K562 (cell line): ENCODE data around the gene NT5C1A. TPM values are rescaled to one million over a fixed set of nuclear protein-coding genes. Genes with fewer than 3 reads are reported as not detected.

Experiments used
- ATAC-seq: fragments of 200-7000 bp; cut with Tn5 transposase; 3 replicates; pipeline ENCODE4 v1.9.1; 2020; ENCODE audit warnings: moderate library complexity
- BruUV-seq: library from RNA; stranded (reverse); fragments of 400-500 nt; replicated peaks from 2 replicates; lab custom pipeline; 2021; lab: Mats Ljungman, UMichigan
- CTCF ChIA-PET: fragments of 300-600 bp; formaldehyde crosslinking; extraction: SDS; loops from one replicate; lab custom pipeline; 2021; ENCODE audit warnings: low intra/inter-chr PET ratio; lab: Yijun Ruan, JAX
- POLR2A ChIA-PET: fragments of 300-600, 350-650 bp; sonication (Branson Sonifier 250); formaldehyde crosslinking; extraction: SDS; loops from one replicate; lab custom pipeline; 2021; ENCODE audit warnings: antibody characterized with exemption, inconsistent platforms; lab: Yijun Ruan, JAX
- DNase-seq, 4 experiments: peaks; one replicate each; pipeline versions ENCODE4 v3.0.0 to v3.0.0-alpha.2; 2011 to 2018; ENCODE audit warnings: low spot score in 3 of 4, mixed read lengths in 3 of 4; ENCODE audit errors: extremely low read depth in 1 of 4
- FAIRE-seq: peaks from 2 replicates; lab custom pipeline; 2011; peaks lifted over from hg19 to GRCh38; lab: Jason Lieb, UNC
- H2AFZ ChIP-seq: 2 replicates; pipeline ENCODE4 v1.6.0; 2011; ENCODE audit warnings: low read depth, low read length, control low read depth, inconsistent platforms
- H3K27ac ChIP-seq: fragments of 200-600 bp; 3 replicates; pipeline ENCODE4 v1.8.0; 2011; ENCODE audit warnings: low read depth, mild to moderate bottlenecking, control low read depth, inconsistent platforms, low read length, moderate library complexity, mixed read lengths; ENCODE audit errors: extremely low read depth
- H3K27me3 ChIP-seq, 2 experiments: fragments of 300-600 bp in 1 of 2; 2 replicates in 1 of 2; 3 replicates in 1 of 2; pipeline versions ENCODE4 v1.6.0 to v1.8.0; 2011; ENCODE audit warnings: inconsistent platforms in 2 of 2, low read length in 2 of 2, mild to moderate bottlenecking in 1 of 2, mixed read lengths in 1 of 2, moderate library complexity in 1 of 2; ENCODE audit not compliant: control insufficient read depth in 2 of 2, insufficient read depth in 2 of 2
- H3K36me3 ChIP-seq: fragments of 300-600 bp; 3 replicates; pipeline ENCODE4 v1.8.0; 2011; ENCODE audit warnings: mild to moderate bottlenecking, low read length, inconsistent platforms; ENCODE audit not compliant: control insufficient read depth, insufficient read depth
- H3K4me1 ChIP-seq, 2 experiments: fragments of 200-600 bp in 1 of 2; replicated peaks in 1 of 2; 2 replicates in 1 of 2; 3 replicates in 1 of 2; pipeline versions ENCODE4 v1.5.1 to v1.8.0; 2011; ENCODE audit warnings: inconsistent platforms in 2 of 2, low read length in 2 of 2, mild to moderate bottlenecking in 1 of 2, mixed read lengths in 1 of 2, moderate library complexity in 1 of 2; ENCODE audit not compliant: control insufficient read depth in 2 of 2, insufficient read depth in 2 of 2
- H3K4me2 ChIP-seq: 2 replicates; pipeline ENCODE4 v1.6.1; 2011; ENCODE audit warnings: low read length, control low read depth, inconsistent platforms, mixed read lengths; ENCODE audit not compliant: insufficient read depth
- H3K4me3 ChIP-seq: fragments of 200-600 bp; sonication (generic), shearing (Covaris generic); 2 replicates; pipeline ENCODE4 v1.5.1; 2016; ENCODE audit warnings: control low read depth, inconsistent platforms
- H3K79me2 ChIP-seq: fragments of 200-600 bp; 3 replicates; pipeline ENCODE4 v1.8.0; 2011; ENCODE audit warnings: low read length, inconsistent platforms; ENCODE audit not compliant: control insufficient read depth, insufficient read depth
- H3K9ac ChIP-seq, 2 experiments: 2 replicates each; pipeline versions ENCODE4 v1.6.0 to v1.6.1; 2011; ENCODE audit warnings: low read depth in 2 of 2, low read length in 2 of 2, control low read depth in 1 of 2, inconsistent platforms in 1 of 2, mild to moderate bottlenecking in 1 of 2, mixed read lengths in 1 of 2; ENCODE audit not compliant: insufficient read depth in 1 of 2
- H3K9me1 ChIP-seq: one replicate; pipeline ENCODE4 v1.6.0; 2011; ENCODE audit warnings: inconsistent platforms, mild to moderate bottlenecking, low read length, moderate library complexity; ENCODE audit not compliant: control insufficient read depth, insufficient read depth
- H3K9me3 ChIP-seq: replicated peaks from 2 replicates; pipeline ENCODE4 v1.5.1; 2011; ENCODE audit warnings: low read depth, low read length, inconsistent platforms; ENCODE audit not compliant: control insufficient read depth, insufficient read depth
- H4K20me1 ChIP-seq: replicated peaks from 2 replicates; pipeline ENCODE4 v1.6.1; 2011; ENCODE audit warnings: low read length, inconsistent platforms, mixed read lengths; ENCODE audit not compliant: control insufficient read depth, insufficient read depth
- CBX5 ChIP-seq: IDR thresholded peaks from 2 replicates; pipeline ENCODE4 v1.6.1; 2014; ENCODE audit warnings: low read depth, borderline replicate concordance
- NR3C1 ChIP-seq: sonication (generic); formaldehyde crosslinking; IDR thresholded peaks from 2 replicates; pipeline ENCODE4 v1.8.1; 2022; ENCODE audit warnings: missing genetic modification reagents
- SIN3A ChIP-seq, 2 experiments: fragments of 150-350 bp in 1 of 2; IDR thresholded peaks; 2 replicates each; pipeline ENCODE4 v1.6.1; 2011 to 2016; ENCODE audit warnings: borderline replicate concordance in 2 of 2, low read depth in 2 of 2, low read length in 2 of 2, mild to moderate bottlenecking in 2 of 2, moderate library complexity in 2 of 2; ENCODE audit not compliant: control insufficient read depth in 1 of 2
- SMARCC2 ChIP-seq: fragments of 450-650 bp; IDR thresholded peaks from 2 replicates; pipeline ENCODE4 v1.6.1; 2017; ENCODE audit warnings: antibody characterized with exemption, moderate library complexity, mild to moderate bottlenecking, low read depth
- TFAM ChIP-seq: fragments of 250-450 bp; sonication (Bioruptor Pico); conservative IDR thresholded peaks from 2 replicates; pipeline ENCODE4 v1.5.0; 2021; ENCODE audit warnings: mild to moderate bottlenecking, moderate library complexity
- ZNF121 ChIP-seq: sonication (generic); formaldehyde crosslinking; conservative IDR thresholded peaks from 2 replicates; pipeline ENCODE4 v1.8.0; 2022; ENCODE audit warnings: missing genetic modification reagents
- WGBS: fragments of 100-300 bp; shearing (Covaris generic); methylation state at CpG from one replicate; pipeline ENCODE4 v1.1.6; 2016; ENCODE audit warnings: low coverage, mixed read lengths; ENCODE audit not compliant: insufficient coverage; ENCODE audit errors: missing lambda C conversion rate; 5-methylcytosine and 5-hydroxymethylcytosine counted together
- in situ Hi-C: fragments of 300-500 bp; cut with MboI; formaldehyde crosslinking; loops from 4 replicates; pipeline ENCODE4 v1.15.0; 2018; ENCODE audit warnings: inconsistent platforms, mixed read lengths
- intact Hi-C: fragments of 100-400 bp; cut with micrococcal nuclease; formaldehyde crosslinking; loops from 2 replicates; pipeline ENCODE4 v1.14.2; 2022
- polyA plus RNA-seq, 8 experiments: library from polyadenylated mRNA; depleted of rRNA in 4 of 8; stranded (reverse) in 5 of 8; unstranded in 3 of 8; fragments of >200 nt; fragmentation: Nextera tagmentation in 2 of 8; fragmentation: Illumina TruSeq in 1 of 8; extraction: Ambion mirVana in 2 of 8; extraction: Trizol in 1 of 8; gene quantifications; 2 replicates each; pipeline versions ENCODE4 v1.2.1 to v1.2.3, GENCODE V29; 2011 to 2014; ENCODE audit warnings: inconsistent platforms in 1 of 8, missing spikeins in 1 of 8
- total RNA-seq, 7 experiments: library from RNA; depleted of rRNA in 6 of 7; stranded (reverse); fragments of >200 nt in 6 of 7; fragmentation: Illumina TruSeq in 2 of 7; extraction: Trizol in 2 of 7; gene quantifications; 2 replicates each; pipeline versions ENCODE4 v1.2.1 to v1.2.3, GENCODE V29; 2011 to 2021; ENCODE audit warnings: low replicate concordance in 1 of 7
- TF ChIP-seq, protein P1 (sequence below): IDR thresholded peaks from 2 replicates; pipeline ENCODE4 v1.6.1; 2011; ENCODE audit not compliant: insufficient read length; ENCODE audit errors: extremely low read depth
- TF ChIP-seq, protein P2 (sequence below): IDR thresholded peaks from 2 replicates; pipeline ENCODE4 v1.6.1; 2011; ENCODE audit warnings: borderline replicate concordance, low read depth, mild to moderate bottlenecking, moderate library complexity, low read length; ENCODE audit not compliant: insufficient read depth, poor library complexity, severe bottlenecking
- TF ChIP-seq, protein P3 (sequence below): sonication (generic); formaldehyde crosslinking; IDR thresholded peaks from 2 replicates; pipeline ENCODE4 v1.8.0; 2023; ENCODE audit warnings: missing genetic modification reagents, mild to moderate bottlenecking, borderline replicate concordance
- TF ChIP-seq, protein P4 (sequence below): fragments of 450-650 bp; formaldehyde crosslinking; IDR thresholded peaks from 2 replicates; pipeline ENCODE4 v1.4.0; 2022; ENCODE audit warnings: missing genetic modification characterization
- TF ChIP-seq, protein P5 (sequence below): sonication (generic); formaldehyde crosslinking; IDR thresholded peaks from 2 replicates; pipeline ENCODE4 v1.8.0; 2022; ENCODE audit warnings: missing genetic modification reagents, mild to moderate bottlenecking, moderate library complexity, borderline replicate concordance

Gene NT5C1A
- total and polyA plus RNA-seq, 9 of the 15 experiments (the other 6 are each of a cell fraction or from before 2014, with no cell fraction given) = not detected

DNA sequence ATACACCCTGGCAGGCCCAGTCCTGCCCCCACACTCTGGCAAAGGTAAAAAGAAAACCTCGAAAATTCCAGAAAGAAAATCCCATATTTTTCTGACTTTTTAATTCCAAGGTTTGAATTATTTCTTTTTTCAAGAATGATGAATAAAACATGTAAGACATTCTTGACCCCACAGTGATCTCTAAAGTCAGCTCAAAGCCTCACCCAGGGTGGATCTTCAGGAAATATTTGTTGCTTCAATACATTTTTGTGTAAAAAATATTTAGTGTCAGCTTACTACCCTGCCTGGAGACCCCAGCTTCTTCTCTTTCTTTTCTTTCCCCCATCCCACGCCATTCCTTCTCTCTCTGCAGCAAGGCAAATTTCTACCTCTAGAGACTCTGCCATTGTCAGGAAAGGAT is 7.0 kb upstream of the NT5C1A start:
- FAIRE-seq (no peak), DNase-seq (no peak), ATAC-seq (no peak)
- no peaks in the 10 kb centered on the region for H3K36me3 ChIP-seq
- H3K27ac ChIP-seq = no peak overlapping the region
- H4K20me1 ChIP-seq = no peaks in the 10 kb centered on the region
- no peak overlapping the region for H3K4me3 ChIP-seq
- WGBS = 27% methylated on average over 2 of the region's 2 CpGs
- H3K4me1 ChIP-seq = peaks cover 4 to 15% of the 10 kb centered on the region in 2 experiments
- peaks cover 25 to 38% of the 10 kb centered on the region in 2 experiments; a peak in 4 of 5 replicates for H3K27me3 ChIP-seq
- no peaks in the 10 kb centered on the region for H3K9me3 ChIP-seq
- no peak overlapping the region for H2AFZ ChIP-seq
- no peak overlapping the region for H3K9ac ChIP-seq
- H3K79me2 ChIP-seq = no peaks in the 10 kb centered on the region
- H3K9me1 ChIP-seq = no peaks in the 10 kb centered on the region
- H3K4me2 ChIP-seq = no peak overlapping the region
- intact Hi-C loops (no loop called here), in situ Hi-C loops (no loop called here)
- no TSS peak for BruUV-seq
- POLR2A ChIA-PET = interaction anchor here (1.6 kb wide), 1 partner anchor 10 kb away, joined by 3 read pairs; no protein-coding TSS in a partner anchor
- CTCF ChIA-PET = no interaction called here
- TF ChIP-seq ZNF121 (CRISPR knock-in tag) (no peak), CBX5 (no peak), SMARCC2 (no peak), SIN3A (IDR thresholded peaks at IDR 0.05; ENCODE audit: borderline replicate concordance in 2 of 2, control insufficient read depth in 1 of 2, low read depth in 2 of 2, low read length in 2 of 2) (no peak), NR3C1 (CRISPR knock-in tag) (no peak), TFAM (CRISPR knock-in tag) (no peak)
- TF ChIP-seq, protein P1, sequence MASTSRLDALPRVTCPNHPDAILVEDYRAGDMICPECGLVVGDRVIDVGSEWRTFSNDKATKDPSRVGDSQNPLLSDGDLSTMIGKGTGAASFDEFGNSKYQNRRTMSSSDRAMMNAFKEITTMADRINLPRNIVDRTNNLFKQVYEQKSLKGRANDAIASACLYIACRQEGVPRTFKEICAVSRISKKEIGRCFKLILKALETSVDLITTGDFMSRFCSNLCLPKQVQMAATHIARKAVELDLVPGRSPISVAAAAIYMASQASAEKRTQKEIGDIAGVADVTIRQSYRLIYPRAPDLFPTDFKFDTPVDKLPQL = no peak
- TF ChIP-seq, protein P2, sequence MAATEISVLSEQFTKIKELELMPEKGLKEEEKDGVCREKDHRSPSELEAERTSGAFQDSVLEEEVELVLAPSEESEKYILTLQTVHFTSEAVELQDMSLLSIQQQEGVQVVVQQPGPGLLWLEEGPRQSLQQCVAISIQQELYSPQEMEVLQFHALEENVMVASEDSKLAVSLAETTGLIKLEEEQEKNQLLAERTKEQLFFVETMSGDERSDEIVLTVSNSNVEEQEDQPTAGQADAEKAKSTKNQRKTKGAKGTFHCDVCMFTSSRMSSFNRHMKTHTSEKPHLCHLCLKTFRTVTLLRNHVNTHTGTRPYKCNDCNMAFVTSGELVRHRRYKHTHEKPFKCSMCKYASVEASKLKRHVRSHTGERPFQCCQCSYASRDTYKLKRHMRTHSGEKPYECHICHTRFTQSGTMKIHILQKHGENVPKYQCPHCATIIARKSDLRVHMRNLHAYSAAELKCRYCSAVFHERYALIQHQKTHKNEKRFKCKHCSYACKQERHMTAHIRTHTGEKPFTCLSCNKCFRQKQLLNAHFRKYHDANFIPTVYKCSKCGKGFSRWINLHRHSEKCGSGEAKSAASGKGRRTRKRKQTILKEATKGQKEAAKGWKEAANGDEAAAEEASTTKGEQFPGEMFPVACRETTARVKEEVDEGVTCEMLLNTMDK = no peak
- TF ChIP-seq, protein P3, sequence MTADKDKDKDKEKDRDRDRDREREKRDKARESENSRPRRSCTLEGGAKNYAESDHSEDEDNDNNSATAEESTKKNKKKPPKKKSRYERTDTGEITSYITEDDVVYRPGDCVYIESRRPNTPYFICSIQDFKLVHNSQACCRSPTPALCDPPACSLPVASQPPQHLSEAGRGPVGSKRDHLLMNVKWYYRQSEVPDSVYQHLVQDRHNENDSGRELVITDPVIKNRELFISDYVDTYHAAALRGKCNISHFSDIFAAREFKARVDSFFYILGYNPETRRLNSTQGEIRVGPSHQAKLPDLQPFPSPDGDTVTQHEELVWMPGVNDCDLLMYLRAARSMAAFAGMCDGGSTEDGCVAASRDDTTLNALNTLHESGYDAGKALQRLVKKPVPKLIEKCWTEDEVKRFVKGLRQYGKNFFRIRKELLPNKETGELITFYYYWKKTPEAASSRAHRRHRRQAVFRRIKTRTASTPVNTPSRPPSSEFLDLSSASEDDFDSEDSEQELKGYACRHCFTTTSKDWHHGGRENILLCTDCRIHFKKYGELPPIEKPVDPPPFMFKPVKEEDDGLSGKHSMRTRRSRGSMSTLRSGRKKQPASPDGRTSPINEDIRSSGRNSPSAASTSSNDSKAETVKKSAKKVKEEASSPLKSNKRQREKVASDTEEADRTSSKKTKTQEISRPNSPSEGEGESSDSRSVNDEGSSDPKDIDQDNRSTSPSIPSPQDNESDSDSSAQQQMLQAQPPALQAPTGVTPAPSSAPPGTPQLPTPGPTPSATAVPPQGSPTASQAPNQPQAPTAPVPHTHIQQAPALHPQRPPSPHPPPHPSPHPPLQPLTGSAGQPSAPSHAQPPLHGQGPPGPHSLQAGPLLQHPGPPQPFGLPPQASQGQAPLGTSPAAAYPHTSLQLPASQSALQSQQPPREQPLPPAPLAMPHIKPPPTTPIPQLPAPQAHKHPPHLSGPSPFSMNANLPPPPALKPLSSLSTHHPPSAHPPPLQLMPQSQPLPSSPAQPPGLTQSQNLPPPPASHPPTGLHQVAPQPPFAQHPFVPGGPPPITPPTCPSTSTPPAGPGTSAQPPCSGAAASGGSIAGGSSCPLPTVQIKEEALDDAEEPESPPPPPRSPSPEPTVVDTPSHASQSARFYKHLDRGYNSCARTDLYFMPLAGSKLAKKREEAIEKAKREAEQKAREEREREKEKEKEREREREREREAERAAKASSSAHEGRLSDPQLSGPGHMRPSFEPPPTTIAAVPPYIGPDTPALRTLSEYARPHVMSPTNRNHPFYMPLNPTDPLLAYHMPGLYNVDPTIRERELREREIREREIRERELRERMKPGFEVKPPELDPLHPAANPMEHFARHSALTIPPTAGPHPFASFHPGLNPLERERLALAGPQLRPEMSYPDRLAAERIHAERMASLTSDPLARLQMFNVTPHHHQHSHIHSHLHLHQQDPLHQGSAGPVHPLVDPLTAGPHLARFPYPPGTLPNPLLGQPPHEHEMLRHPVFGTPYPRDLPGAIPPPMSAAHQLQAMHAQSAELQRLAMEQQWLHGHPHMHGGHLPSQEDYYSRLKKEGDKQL = no peak
- TF ChIP-seq, protein P4, sequence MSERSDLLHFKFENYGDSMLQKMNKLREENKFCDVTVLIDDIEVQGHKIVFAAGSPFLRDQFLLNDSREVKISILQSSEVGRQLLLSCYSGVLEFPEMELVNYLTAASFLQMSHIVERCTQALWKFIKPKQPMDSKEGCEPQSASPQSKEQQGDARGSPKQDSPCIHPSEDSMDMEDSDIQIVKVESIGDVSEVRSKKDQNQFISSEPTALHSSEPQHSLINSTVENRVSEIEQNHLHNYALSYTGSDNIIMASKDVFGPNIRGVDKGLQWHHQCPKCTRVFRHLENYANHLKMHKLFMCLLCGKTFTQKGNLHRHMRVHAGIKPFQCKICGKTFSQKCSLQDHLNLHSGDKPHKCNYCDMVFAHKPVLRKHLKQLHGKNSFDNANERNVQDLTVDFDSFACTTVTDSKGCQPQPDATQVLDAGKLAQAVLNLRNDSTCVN (CRISPR knock-in tag) = no peak
- TF ChIP-seq, protein P5, sequence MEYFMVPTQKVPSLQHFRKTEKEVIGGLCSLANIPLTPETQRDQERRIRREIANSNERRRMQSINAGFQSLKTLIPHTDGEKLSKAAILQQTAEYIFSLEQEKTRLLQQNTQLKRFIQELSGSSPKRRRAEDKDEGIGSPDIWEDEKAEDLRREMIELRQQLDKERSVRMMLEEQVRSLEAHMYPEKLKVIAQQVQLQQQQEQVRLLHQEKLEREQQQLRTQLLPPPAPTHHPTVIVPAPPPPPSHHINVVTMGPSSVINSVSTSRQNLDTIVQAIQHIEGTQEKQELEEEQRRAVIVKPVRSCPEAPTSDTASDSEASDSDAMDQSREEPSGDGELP = no peak
